Measurements from ENCODE around the gene MEGF11.

Gene MEGF11

GRCh38 chr15:65987100-65987499 is 266.4 kb downstream of the MEGF11 start:
- Histone ChIP-seq H3K4me1 (peaks cover 4 to 10% (median 8%) of the 10 kb centered on the region in 10 experiments; a peak in 16 of 20 replicates), H3K36me3 (no peaks in the 10 kb centered on the region), H3K27ac (no peak overlapping the region), H4K20me1 (peaks cover 0 to 6% (median 0%) of the 10 kb centered on the region in 11 experiments; a peak in 2 of 22 replicates), H3K4me2 (no peak overlapping the region), H3K9me3 (replicated peaks in 1 of 11) (no peaks in the 10 kb centered on the region), H3K4me3 (no peak overlapping the region), H3K27me3 (peaks cover 9 to 16% (median 12%) of the 10 kb centered on the region in 11 experiments; a peak in 21 of 22 replicates), H3K9ac (no peak overlapping the region)
- TF ChIP-seq Cebpa-rat (IDR thresholded peaks at IDR 0.05) = no peak

DNA sequence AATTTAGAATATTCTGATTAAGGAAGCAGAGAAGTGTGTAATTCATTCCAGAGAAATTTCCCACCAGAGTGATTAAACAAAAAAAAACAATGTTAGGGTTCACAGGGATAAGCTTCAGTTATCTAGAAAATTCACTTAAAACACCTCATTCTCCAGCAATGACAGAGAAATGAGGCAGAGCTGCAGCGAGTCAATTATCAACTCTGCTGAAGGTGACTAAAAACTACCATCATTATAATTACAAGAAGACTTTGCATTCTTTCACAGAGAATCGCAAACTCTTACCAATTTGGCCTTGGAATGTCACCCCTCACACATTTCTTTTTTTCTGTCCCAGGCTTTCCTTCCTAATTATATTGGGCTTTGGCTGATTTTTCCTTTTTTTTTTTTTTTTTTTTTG is 267.1 kb downstream of the MEGF11 start:
- Histone ChIP-seq H3K9me3 (replicated peaks in 1 of 11) (no peaks in the 10 kb centered on the region), H4K20me1 (peaks cover 0 to 10% (median 0%) of the 10 kb centered on the region in 11 experiments; a peak in 2 of 22 replicates), H3K27me3 (peaks cover 9 to 23% (median 15%) of the 10 kb centered on the region in 11 experiments; a peak in 21 of 22 replicates), H3K9ac (no peak overlapping the region), H3K36me3 (no peaks in the 10 kb centered on the region), H3K4me1 (peaks cover 10 to 15% (median 14%) of the 10 kb centered on the region in 10 experiments; a peak in 18 of 20 replicates), H3K4me3 (no peak overlapping the region), H3K4me2 (no peak overlapping the region), H3K27ac (no peak overlapping the region)
- TF ChIP-seq Cebpa-rat (IDR thresholded peaks at IDR 0.05) = no peak

DNA sequence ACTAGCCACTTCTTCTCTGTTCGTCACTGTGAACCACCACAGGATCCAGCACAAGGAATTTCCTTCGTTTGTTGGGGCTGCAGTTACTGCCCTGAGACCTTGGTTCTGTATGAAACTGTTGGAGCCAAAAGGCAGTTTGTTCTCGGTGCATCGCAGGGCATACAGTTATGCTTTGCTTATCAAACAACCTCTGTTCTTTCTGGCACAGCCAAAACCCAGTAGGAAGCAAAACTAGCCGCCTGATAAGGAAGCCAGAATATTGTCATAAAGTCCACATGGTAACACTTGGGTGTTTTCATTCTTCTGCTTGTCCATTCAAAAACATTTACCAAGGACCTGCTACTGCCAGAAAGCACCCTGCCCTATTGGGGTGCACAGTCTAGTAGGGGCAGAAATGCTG is 268.2 kb downstream of the MEGF11 start:
- H3K27ac ChIP-seq = no peak overlapping the region
- no peaks in the 10 kb centered on the region for H3K36me3 ChIP-seq
- peaks cover 9 to 24% (median 15%) of the 10 kb centered on the region in 11 experiments; a peak in 21 of 22 replicates for H3K27me3 ChIP-seq
- H3K4me3 ChIP-seq = no peak overlapping the region
- TF ChIP-seq Cebpa-rat (IDR thresholded peaks at IDR 0.05) = no peak
- no peaks in the 10 kb centered on the region for H3K9me3 ChIP-seq (replicated peaks in 1 of 11)
- H3K4me2 ChIP-seq = no peak overlapping the region
- peaks cover 0 to 12% (median 0%) of the 10 kb centered on the region in 11 experiments; a peak in 2 of 22 replicates for H4K20me1 ChIP-seq
- H3K4me1 ChIP-seq = peaks cover 11 to 26% (median 23%) of the 10 kb centered on the region in 10 experiments; a peak in 18 of 20 replicates
- no peak overlapping the region for H3K9ac ChIP-seq

DNA sequence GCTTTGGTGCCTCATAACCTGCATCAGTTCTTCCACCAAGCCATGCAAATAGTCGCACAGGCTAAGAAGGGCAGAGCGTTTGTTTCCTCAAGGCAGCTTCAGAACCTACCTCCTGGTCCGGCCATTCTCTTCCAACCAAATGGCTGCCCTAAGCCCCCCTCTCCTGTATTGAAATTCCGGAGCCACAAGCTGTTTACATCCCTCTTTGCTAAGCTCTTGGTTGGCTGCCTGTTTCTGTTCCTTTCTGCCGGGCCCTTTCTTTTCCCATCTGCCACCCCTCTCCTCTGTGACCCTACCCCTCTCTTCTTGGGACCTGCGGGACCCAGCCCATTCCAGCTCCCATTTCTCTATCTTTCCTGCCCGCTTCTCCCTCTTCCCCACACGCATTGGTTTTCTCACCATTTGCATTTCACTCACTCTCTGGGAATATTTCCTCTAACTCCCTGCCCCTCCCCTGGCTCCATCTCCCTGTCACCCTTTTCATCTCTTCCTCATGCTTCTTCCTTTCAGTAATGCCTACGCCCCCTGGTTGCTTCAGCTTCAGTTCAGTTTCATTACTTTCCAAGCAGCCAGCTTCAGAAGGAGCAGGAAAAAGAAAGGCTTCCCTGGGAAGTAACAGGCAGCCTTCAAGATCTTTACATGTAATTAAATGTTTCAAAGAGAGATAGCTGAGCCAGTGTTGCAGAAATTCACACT is 270.8 kb downstream of the MEGF11 start:
- peak overlapping the region; percentile 76 to 97 (median 85) for H3K4me2 ChIP-seq
- H3K27me3 ChIP-seq = peaks cover 9 to 24% (median 15%) of the 10 kb centered on the region in 11 experiments; a peak in 21 of 22 replicates

DNA sequence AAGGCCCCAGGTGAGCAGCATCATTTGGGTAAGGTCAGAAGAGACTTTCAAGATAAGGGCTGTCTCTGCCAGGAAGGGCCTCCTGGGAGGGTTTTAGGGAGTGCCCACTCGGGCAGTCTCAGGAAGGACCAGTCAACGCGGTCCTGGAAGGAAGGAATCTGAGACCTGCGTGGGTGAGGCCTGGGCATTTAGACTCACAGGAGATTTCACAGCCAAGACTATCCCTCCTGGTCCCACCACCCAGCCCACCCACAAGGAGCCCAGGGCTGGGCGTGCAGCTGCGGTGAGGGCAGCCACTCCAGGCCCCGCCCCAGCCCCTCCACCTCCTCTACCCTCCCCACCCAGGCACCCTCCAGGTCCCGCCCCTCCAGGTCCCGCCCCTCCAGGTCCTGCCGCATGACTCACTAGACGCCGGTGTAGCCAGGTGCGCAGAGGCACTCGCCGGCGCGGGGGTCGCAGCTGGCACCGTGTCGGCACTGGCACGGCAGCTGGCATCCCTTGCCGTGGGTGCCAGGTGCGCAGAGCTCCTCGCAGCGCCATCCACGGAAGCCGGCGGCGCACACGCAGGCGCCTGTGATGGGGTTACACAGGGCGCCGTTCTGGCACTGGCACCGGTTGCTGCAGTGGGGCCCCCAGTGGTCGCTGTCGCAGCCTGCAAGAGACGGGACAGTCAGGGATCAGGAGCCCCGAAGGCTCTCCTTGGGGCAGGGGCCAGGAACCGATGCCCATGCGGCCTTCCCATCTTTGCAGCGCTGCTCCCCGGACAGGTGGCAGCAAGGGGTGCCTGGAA is 271.5 kb downstream of the MEGF11 start:
- H3K9ac ChIP-seq = peak overlapping the region in 2 of 11 experiments; percentile 5 to 18; a peak in 2 of 22 replicates
- TF ChIP-seq Cebpa-rat (IDR thresholded peaks at IDR 0.05) = no peak
- peaks cover 9 to 24% (median 15%) of the 10 kb centered on the region in 11 experiments; a peak in 21 of 22 replicates for H3K27me3 ChIP-seq
- H3K4me3 ChIP-seq = peak overlapping the region; percentile 15 to 66 (median 54); a peak in 18 of 20 replicates
- H4K20me1 ChIP-seq = peaks cover 0 to 12% (median 0%) of the 10 kb centered on the region in 11 experiments; a peak in 5 of 22 replicates
- H3K4me1 ChIP-seq = peaks cover 22 to 59% (median 56%) of the 10 kb centered on the region in 10 experiments; a peak in 19 of 20 replicates
- no peak overlapping the region for H3K27ac ChIP-seq
- no peaks in the 10 kb centered on the region for H3K9me3 ChIP-seq (replicated peaks in 1 of 11)
- H3K36me3 ChIP-seq = no peaks in the 10 kb centered on the region
- peak overlapping the region; percentile 76 to 97 (median 85) for H3K4me2 ChIP-seq

More for the DNA sequence above, 270.8 kb downstream of the MEGF11 start:
- H3K36me3 ChIP-seq = no peaks in the 10 kb centered on the region
- H3K9ac ChIP-seq = peak overlapping the region in 1 of 11 experiments; percentile 5; a peak in 1 of 22 replicates
- TF ChIP-seq Cebpa-rat (IDR thresholded peaks at IDR 0.05) = no peak
- no peak overlapping the region for H3K27ac ChIP-seq
- peaks cover 22 to 52% (median 48%) of the 10 kb centered on the region in 10 experiments; a peak in 19 of 20 replicates for H3K4me1 ChIP-seq
- H3K4me3 ChIP-seq = peak overlapping the region in 5 of 10 experiments; percentile 33 to 66 (median 55); a peak in 8 of 20 replicates
- no peaks in the 10 kb centered on the region for H3K9me3 ChIP-seq (replicated peaks in 1 of 11)
- peaks cover 0 to 12% (median 0%) of the 10 kb centered on the region in 11 experiments; a peak in 5 of 22 replicates for H4K20me1 ChIP-seq

DNA sequence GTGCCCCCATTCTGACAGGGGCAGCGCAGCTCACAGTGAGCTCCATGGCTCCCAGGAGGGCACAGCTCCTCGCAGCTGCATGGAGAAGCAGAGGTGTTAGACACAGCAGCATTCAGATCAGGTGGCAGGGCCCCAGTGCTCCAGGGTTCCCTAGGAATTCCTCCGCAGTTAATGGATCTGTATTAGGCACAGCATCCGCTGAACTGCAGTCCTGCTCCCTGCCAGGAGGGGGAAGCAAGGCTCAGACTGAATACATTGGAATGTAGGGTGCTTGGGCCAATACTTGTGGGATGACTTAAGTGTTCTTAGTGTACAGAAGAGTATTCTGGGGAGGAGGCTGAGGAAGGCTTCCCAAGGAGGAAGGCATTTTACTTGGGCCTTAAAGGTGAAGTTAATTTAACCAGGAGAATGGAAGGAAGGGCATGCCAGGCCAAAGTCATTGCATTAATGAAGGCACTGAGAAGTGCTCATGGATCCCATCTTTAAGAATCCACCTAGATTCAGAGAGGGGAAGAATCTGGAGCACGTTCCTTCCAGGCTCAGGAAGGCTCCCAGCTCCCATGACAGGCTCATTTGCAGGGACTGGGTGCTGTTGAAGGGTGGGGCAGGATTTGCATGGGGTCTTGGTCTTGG is 272.6 kb downstream of the MEGF11 start:
- Histone ChIP-seq H3K4me1 (peaks cover 22 to 68% (median 57%) of the 10 kb centered on the region in 10 experiments; a peak in 19 of 20 replicates), H3K4me3 (peak overlapping the region in 1 of 10 experiments; percentile 55; a peak in 1 of 20 replicates), H4K20me1 (peaks cover 0 to 12% (median 0%) of the 10 kb centered on the region in 11 experiments; a peak in 5 of 22 replicates), H3K4me2 (peak overlapping the region in 9 of 11 experiments; percentile 77 to 97 (median 87); a peak in 17 of 22 replicates), H3K27ac (no peak overlapping the region), H3K9ac (no peak overlapping the region), H3K36me3 (no peaks in the 10 kb centered on the region), H3K27me3 (peaks cover 9 to 24% (median 15%) of the 10 kb centered on the region in 11 experiments; a peak in 21 of 22 replicates), H3K9me3 (replicated peaks in 1 of 11) (no peaks in the 10 kb centered on the region)
- TF ChIP-seq Cebpa-rat (IDR thresholded peaks at IDR 0.05) = no peak

DNA sequence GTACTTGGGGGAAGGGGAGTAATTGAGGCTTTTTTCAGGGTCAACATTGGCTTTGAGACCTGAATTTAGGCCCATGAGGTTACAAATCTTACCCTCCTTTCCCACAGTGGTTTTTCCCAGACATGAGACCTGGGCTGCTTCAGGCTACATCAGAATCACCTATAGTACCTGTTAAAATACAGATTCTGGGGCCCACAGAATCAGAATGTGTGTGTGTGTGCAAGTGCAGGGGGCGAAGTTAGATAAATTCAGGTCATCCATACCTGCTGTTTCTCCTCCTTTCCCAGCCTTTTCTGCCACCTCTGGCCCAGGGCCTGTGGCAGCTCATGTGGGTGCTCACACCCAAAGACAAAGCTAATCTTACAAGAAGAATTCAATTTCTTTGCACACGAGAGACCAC is 273.7 kb downstream of the MEGF11 start:
- peak overlapping the region; percentile 34 to 97 (median 85) for H3K4me2 ChIP-seq

GRCh38 chr15:65979316-65979715 is 274.2 kb downstream of the MEGF11 start:
- peak overlapping the region in 5 of 11 experiments; percentile 7 to 66 (median 61); a peak in 8 of 22 replicates for H3K27ac ChIP-seq
- H3K27me3 ChIP-seq = peaks cover 9 to 24% (median 15%) of the 10 kb centered on the region in 11 experiments; a peak in 21 of 22 replicates
- no peak for TF ChIP-seq Cebpa-rat (IDR thresholded peaks at IDR 0.05)

More for the DNA sequence above, 273.7 kb downstream of the MEGF11 start:
- Histone ChIP-seq H4K20me1 (peaks cover 0 to 12% (median 0%) of the 10 kb centered on the region in 11 experiments; a peak in 5 of 22 replicates), H3K27ac (peak overlapping the region in 5 of 11 experiments; percentile 7 to 66 (median 61); a peak in 7 of 22 replicates), H3K9me3 (replicated peaks in 1 of 11) (no peaks in the 10 kb centered on the region), H3K4me3 (no peak overlapping the region; a peak in 1 of 20 replicates), H3K36me3 (no peaks in the 10 kb centered on the region), H3K9ac (peak overlapping the region in 6 of 11 experiments; percentile 7 to 54 (median 40); a peak in 8 of 22 replicates), H3K4me1 (peaks cover 22 to 75% (median 57%) of the 10 kb centered on the region in 10 experiments; a peak in 19 of 20 replicates), H3K27me3 (peaks cover 9 to 24% (median 15%) of the 10 kb centered on the region in 11 experiments; a peak in 21 of 22 replicates)
- no peak for TF ChIP-seq Cebpa-rat (IDR thresholded peaks at IDR 0.05)

More at GRCh38 chr15:65979316-65979715, 274.2 kb downstream of the MEGF11 start:
- Histone ChIP-seq H3K4me2 (peak overlapping the region; percentile 34 to 97 (median 85)), H3K36me3 (no peaks in the 10 kb centered on the region), H4K20me1 (peaks cover 0 to 12% (median 0%) of the 10 kb centered on the region in 11 experiments; a peak in 5 of 22 replicates), H3K9ac (peak overlapping the region in 7 of 11 experiments; percentile 3 to 54 (median 36); a peak in 9 of 22 replicates), H3K4me3 (peak overlapping the region in 3 of 10 experiments; percentile 14 to 46 (median 39); a peak in 4 of 20 replicates), H3K4me1 (peaks cover 22 to 75% (median 57%) of the 10 kb centered on the region in 10 experiments; a peak in 19 of 20 replicates), H3K9me3 (replicated peaks in 1 of 11) (no peaks in the 10 kb centered on the region)

Measured in BLaER1 treated with 17β-estradiol and CSF1 and Interleukin-3, amounts not matched to agents 10 nM and 100 nM (cell line).